HepG2 (cell line): Measurements from ENCODE around the gene HEATR1. TPM values are rescaled to one million over a fixed set of nuclear protein-coding genes. Genes with fewer than 3 reads are reported as not detected.

Experiments
- ATAC-seq: fragments of 200-7000 bp; cut with Tn5 transposase; 3 replicates; pipeline ENCODE4 v1.9.1; 2020; ENCODE audit warnings: mild to moderate bottlenecking, moderate library complexity
- BruUV-seq: library from RNA; stranded (reverse); fragments of 400-500 nt; replicated peaks from 2 replicates; lab custom pipeline; 2021; lab: Mats Ljungman, UMichigan
- CTCF ChIA-PET: fragments of 300-600 bp; formaldehyde crosslinking; extraction: SDS; loops from one replicate; lab custom pipeline; 2021; ENCODE audit warnings: low total read pairs, inconsistent platforms, low intra/inter-chr PET ratio; lab: Yijun Ruan, JAX
- POLR2A ChIA-PET: fragments of 350-600 bp; sonication (Branson Sonifier 250); formaldehyde crosslinking; loops from one replicate; lab custom pipeline; 2020; ENCODE audit warnings: antibody characterized with exemption, inconsistent platforms; lab: Yijun Ruan, JAX
- DNase-seq: peaks from one replicate; pipeline ENCODE4 v3.0.0-alpha.2; 2015; ENCODE audit warnings: low spot score
- FAIRE-seq: peaks from 3 replicates; lab custom pipeline; 2011; peaks lifted over from hg19 to GRCh38; lab: Jason Lieb, UNC
- H2AFZ ChIP-seq: one replicate; pipeline ENCODE4 v1.6.1; 2011; ENCODE audit warnings: low read length, inconsistent platforms
- H3K27ac ChIP-seq: fragments of 300-600 bp; 3 replicates; pipeline ENCODE4 v1.8.0; 2011; ENCODE audit warnings: mixed run types, mild to moderate bottlenecking, mixed read lengths, low read length, inconsistent platforms; ENCODE audit not compliant: insufficient read depth; ENCODE audit errors: extremely low read length
- H3K27me3 ChIP-seq, 2 experiments: fragments of 200-600 bp in 1 of 2; 2 replicates in 1 of 2; 3 replicates in 1 of 2; pipeline versions ENCODE4 v1.6.0 to v1.8.0; 2011; ENCODE audit warnings: low read length in 2 of 2, mild to moderate bottlenecking in 2 of 2, moderate library complexity in 2 of 2, inconsistent platforms in 1 of 2; ENCODE audit not compliant: insufficient read depth in 2 of 2, control insufficient read depth in 1 of 2
- H3K36me3 ChIP-seq, 2 experiments: fragments of 200-600 bp in 1 of 2; replicated peaks in 1 of 2; 2 replicates in 1 of 2; 3 replicates in 1 of 2; pipeline versions ENCODE4 v1.5.1 to v1.8.0; 2011; ENCODE audit warnings: low read length in 2 of 2, inconsistent platforms in 1 of 2; ENCODE audit not compliant: insufficient read depth in 2 of 2, control insufficient read depth in 1 of 2
- H3K4me1 ChIP-seq: 2 replicates; pipeline ENCODE4 v1.5.1; 2012; ENCODE audit warnings: low read length, inconsistent platforms; ENCODE audit not compliant: insufficient read depth
- H3K4me2 ChIP-seq: 2 replicates; pipeline ENCODE4 v1.6.0; 2011; ENCODE audit warnings: low read depth, low read length, inconsistent platforms
- H3K4me3 ChIP-seq, 3 experiments: fragments of 200-600 bp in 1 of 3; sonication (generic), shearing (Covaris generic) in 1 of 3; replicated peaks in 1 of 3; 2 replicates each; pipeline ENCODE4 v1.5.1; 2011 to 2016; ENCODE audit warnings: low read length in 3 of 3, inconsistent platforms in 2 of 3, low read depth in 2 of 3, mild to moderate bottlenecking in 2 of 3, control low read depth in 1 of 3, mixed read lengths in 1 of 3; ENCODE audit not compliant: insufficient read depth in 1 of 3
- H3K79me2 ChIP-seq: one replicate; pipeline ENCODE4 v1.6.1; 2011; ENCODE audit warnings: low read length, inconsistent platforms; ENCODE audit not compliant: insufficient read depth
- H3K9ac ChIP-seq: 2 replicates; pipeline ENCODE4 v1.6.0; 2011; ENCODE audit warnings: mild to moderate bottlenecking, low read depth, low read length, inconsistent platforms; ENCODE audit not compliant: insufficient read depth
- H3K9me3 ChIP-seq: 2 replicates; pipeline ENCODE4 v1.5.1; 2012; ENCODE audit warnings: mild to moderate bottlenecking, low read length
- H4K20me1 ChIP-seq: 2 replicates; pipeline ENCODE4 v1.6.0; 2011; ENCODE audit warnings: inconsistent platforms, mild to moderate bottlenecking, low read length, moderate library complexity; ENCODE audit not compliant: insufficient read depth
- ATAD3A ChIP-seq: sonication (generic); formaldehyde crosslinking; IDR thresholded peaks from 2 replicates; pipeline ENCODE4 v1.4.0; 2020; ENCODE audit warnings: missing genetic modification reagents
- FOXO1 ChIP-seq: sonication (generic); formaldehyde crosslinking; IDR thresholded peaks from 2 replicates; pipeline ENCODE4 v1.4.0; 2020; ENCODE audit warnings: missing genetic modification reagents
- HNF1A ChIP-seq, 2 experiments: sonication (generic) in 1 of 2; formaldehyde crosslinking in 1 of 2; IDR thresholded peaks; 2 replicates each; pipeline versions ENCODE4 v1.4.0 to v1.6.1; 2016 to 2020; ENCODE audit warnings: borderline replicate concordance in 1 of 2, low read depth in 1 of 2, mild to moderate bottlenecking in 1 of 2, missing genetic modification reagents in 1 of 2
- HOXA5 ChIP-seq: sonication (generic); formaldehyde crosslinking; IDR thresholded peaks from 2 replicates; pipeline ENCODE4 v1.4.0; 2020; ENCODE audit warnings: missing genetic modification reagents
- KMT2A ChIP-seq: sonication (generic); formaldehyde crosslinking; IDR thresholded peaks from 2 replicates; pipeline ENCODE4 v1.4.0; 2020; ENCODE audit warnings: missing genetic modification reagents
- MTA3 ChIP-seq: sonication (generic); formaldehyde crosslinking; IDR thresholded peaks from 2 replicates; pipeline ENCODE4 v1.4.0; 2020; ENCODE audit warnings: missing genetic modification reagents
- MYC ChIP-seq: sonication (generic); formaldehyde crosslinking; IDR thresholded peaks from 2 replicates; pipeline ENCODE4 v1.9.0; 2021; ENCODE audit warnings: missing genetic modification reagents, borderline replicate concordance
- NFYB ChIP-seq: sonication (generic); formaldehyde crosslinking; IDR thresholded peaks from 2 replicates; pipeline ENCODE4 v1.4.0; 2020; ENCODE audit warnings: missing genetic modification reagents
- ONECUT2 ChIP-seq: sonication (generic); formaldehyde crosslinking; IDR thresholded peaks from 2 replicates; pipeline ENCODE4 v1.4.0; 2020; ENCODE audit warnings: missing genetic modification reagents
- PHF20 ChIP-seq: sonication (generic); formaldehyde crosslinking; IDR thresholded peaks from 2 replicates; pipeline ENCODE4 v1.5.0; 2020; ENCODE audit warnings: mild to moderate bottlenecking, missing genetic modification reagents
- RBFOX2 ChIP-seq: fragments of 200-400 bp; formaldehyde crosslinking; IDR thresholded peaks from 2 replicates; pipeline ENCODE4 v1.6.1; 2017; ENCODE audit warnings: low read depth, mild to moderate bottlenecking, low read length
- TAF15 ChIP-seq: fragments of 200-400 bp; formaldehyde crosslinking; IDR thresholded peaks from one replicate; pipeline ENCODE4 v1.6.1; 2018; ENCODE audit warnings: mild to moderate bottlenecking, low read depth, low read length; ENCODE audit not compliant: poor library complexity, severe bottlenecking
- ZNF224 ChIP-seq: sonication (generic); formaldehyde crosslinking; IDR thresholded peaks from 2 replicates; pipeline ENCODE4 v1.5.0; 2020; ENCODE audit warnings: mild to moderate bottlenecking, missing genetic modification reagents
- ZNF563 ChIP-seq: sonication (generic); formaldehyde crosslinking; IDR thresholded peaks from 2 replicates; pipeline ENCODE4 v1.8.0; 2022; ENCODE audit warnings: mild to moderate bottlenecking, moderate library complexity, missing genetic modification reagents
- ZNF597 ChIP-seq: sonication (generic); formaldehyde crosslinking; IDR thresholded peaks from 2 replicates; pipeline ENCODE4 v1.5.0; 2020; ENCODE audit warnings: missing genetic modification reagents
- ZNF768 ChIP-seq: sonication (generic); formaldehyde crosslinking; IDR thresholded peaks from 2 replicates; pipeline ENCODE4 v1.4.0; 2020; ENCODE audit warnings: missing genetic modification reagents
- WGBS: methylation state at CpG from one replicate; pipeline ENCODE4 v1.1.6; 2017; ENCODE audit warnings: low lambda C conversion rate; 5-methylcytosine and 5-hydroxymethylcytosine counted together
- in situ Hi-C: cut with HindIII; loops from 2 replicates; pipeline ENCODE4 v1.10.0; 2017; ENCODE audit warnings: low pct_unique_long_range_greater_than_20kb; ENCODE audit not compliant: extremely low pct_ligation_motif_present
- intact Hi-C: fragments of 100-400 bp; cut with micrococcal nuclease; formaldehyde crosslinking; loops from one replicate; pipeline ENCODE4 v1.10.0; 2022; ENCODE audit not compliant: unreplicated experiment
- polyA plus RNA-seq, 8 experiments: library from polyadenylated mRNA; depleted of rRNA in 3 of 8; stranded (reverse) in 7 of 8; unstranded in 1 of 8; fragments of >200 nt; fragmentation: Illumina TruSeq in 4 of 8; extraction: Trizol in 4 of 8; gene quantifications; 2 replicates each; pipeline versions ENCODE4 v1.2.1 to v1.2.3, GENCODE V29; 2011 to 2016; ENCODE audit warnings: low read depth in 4 of 8, missing spikeins in 1 of 8, mixed read lengths in 1 of 8; ENCODE audit not compliant: insufficient read depth in 1 of 8
- total RNA-seq, 5 experiments: library from RNA; depleted of rRNA; stranded (reverse); fragments of >200 nt; fragmentation: Illumina TruSeq; extraction: Trizol; gene quantifications; 2 replicates each; pipeline ENCODE4 v1.2.3, GENCODE V29; 2016; ENCODE audit warnings: low read depth in 1 of 5

Gene HEATR1
- total and polyA plus RNA-seq, 2 of the 13 experiments (the other 11 are each of a cell fraction or from before 2014, with no cell fraction given), result 10.2 to 45.8 TPM

DNA sequence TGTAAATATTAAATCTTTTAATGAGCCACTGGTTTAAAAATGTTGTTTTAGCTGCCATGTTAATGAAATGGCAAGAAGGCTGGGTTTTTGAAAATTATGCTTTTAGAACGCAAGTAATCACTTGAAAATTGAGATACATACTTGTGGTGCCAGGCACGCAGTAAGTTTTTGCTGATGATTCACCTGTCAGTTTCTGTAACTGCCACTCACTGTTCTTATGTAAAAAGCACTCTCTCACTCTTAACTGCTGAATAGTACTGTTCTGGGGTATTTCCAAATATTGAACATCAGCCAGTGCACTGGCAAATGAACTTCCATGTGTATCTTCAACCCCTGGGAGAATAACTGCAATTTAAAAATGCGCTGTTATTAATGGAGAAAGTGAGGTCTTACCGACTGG, 62.6 kb downstream of the HEATR1 start (continued):
- no peak for TF ChIP-seq RBFOX2
- TF ChIP-seq ZNF224 (CRISPR knock-in tag), result no peak
- TF ChIP-seq TAF15, result no peak

- H3K27ac ChIP-seq, result no peak overlapping the region
- H4K20me1 ChIP-seq, result no peaks in the 10 kb centered on the region
- no peak overlapping the region for H3K4me3 ChIP-seq
- peaks cover 46 to 93% of the 10 kb centered on the region in 2 experiments for H3K36me3 ChIP-seq
- in situ Hi-C loops, result no loop called here
- ChIA-PET POLR2A (no interaction called here), CTCF (no interaction called here)
- no peak overlapping the region for H3K9ac ChIP-seq
- no peaks in the 10 kb centered on the region for H3K9me3 ChIP-seq
- no peak for ATAC-seq
- FAIRE-seq, result no peak
- no TSS peak for BruUV-seq
- no peak overlapping the region for H3K4me2 ChIP-seq
- whole genome bisulfite sequencing, result 98% methylated on average over 4 of the region's 4 CpGs
- no peaks in the 10 kb centered on the region for H3K27me3 ChIP-seq
- H3K79me2 ChIP-seq, result peaks cover 5% of the 10 kb centered on the region
- DNase-seq, result no peak
- H2AFZ ChIP-seq, result no peak overlapping the region
- intact Hi-C loops, result no loop called here
- H3K4me1 ChIP-seq, result peaks cover 2% of the 10 kb centered on the region; the same call in 1 of the 2 replicates
- TF ChIP-seq HNF1A (IDR thresholded peaks at IDR 0.05; ENCODE audit: low read depth), result no peak
- no peak for TF ChIP-seq HNF1A (CRISPR knock-in tag; IDR thresholded peaks at IDR 0.05; ENCODE audit: borderline replicate concordance)
- TF ChIP-seq PHF20 (CRISPR knock-in tag), result no peak
- TF ChIP-seq ZNF563, result no peak
- no peak for TF ChIP-seq ZNF768
- no peak for TF ChIP-seq HOXA5 (CRISPR knock-in tag)
- no peak for TF ChIP-seq MYC (CRISPR knock-in tag)
- TF ChIP-seq ONECUT2, result no peak
- TF ChIP-seq MTA3 (CRISPR knock-in tag), result no peak
- no peak for TF ChIP-seq NFYB (CRISPR knock-in tag)
- no peak for TF ChIP-seq KMT2A
- no peak for TF ChIP-seq ZNF597 (CRISPR knock-in tag)
- no peak for TF ChIP-seq FOXO1 (CRISPR knock-in tag)
- TF ChIP-seq ATAD3A (CRISPR knock-in tag), result no peak
These were observed 63.4 kb downstream of the HEATR1 start for GRCh38 chr1:236540813-236541465.
